Measurements from ENCODE around the gene XYLT1.

DNA sequence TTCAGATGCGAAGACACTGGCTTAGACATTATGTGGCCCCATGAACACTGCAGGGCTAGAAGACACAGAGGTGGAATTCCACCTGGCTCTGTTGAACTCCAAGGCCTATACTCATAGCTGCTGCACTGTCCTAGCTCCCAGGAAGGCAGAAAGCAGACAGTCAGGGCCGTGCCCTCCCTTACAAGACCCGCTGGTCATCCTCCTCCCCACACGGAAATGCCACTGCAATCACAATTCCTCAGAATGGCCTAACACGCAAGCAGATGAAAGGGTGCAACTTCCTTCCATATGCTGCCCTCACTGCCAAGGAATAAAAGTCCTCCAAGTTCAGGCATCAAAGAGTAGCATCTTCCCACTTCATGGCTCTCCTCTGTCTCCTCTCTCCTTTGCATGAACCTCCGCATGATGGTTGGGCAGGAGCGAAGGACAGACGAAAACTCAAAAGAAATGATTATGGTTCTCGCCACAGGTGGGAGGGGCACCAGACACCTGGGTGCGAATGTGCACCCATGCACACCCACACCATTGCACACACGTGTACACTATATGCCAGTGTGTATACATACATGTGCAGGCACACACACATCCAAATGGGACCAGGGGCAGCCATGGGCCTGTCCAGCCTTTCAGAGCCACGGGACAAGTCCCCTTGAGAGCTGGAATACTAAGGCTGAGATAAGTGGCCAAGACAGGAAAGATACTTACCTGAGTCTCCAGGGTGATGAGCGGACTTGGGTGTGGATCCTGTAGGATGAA, 113.3 kb downstream of the XYLT1 start:
- TF ChIP-seq, protein P1, sequence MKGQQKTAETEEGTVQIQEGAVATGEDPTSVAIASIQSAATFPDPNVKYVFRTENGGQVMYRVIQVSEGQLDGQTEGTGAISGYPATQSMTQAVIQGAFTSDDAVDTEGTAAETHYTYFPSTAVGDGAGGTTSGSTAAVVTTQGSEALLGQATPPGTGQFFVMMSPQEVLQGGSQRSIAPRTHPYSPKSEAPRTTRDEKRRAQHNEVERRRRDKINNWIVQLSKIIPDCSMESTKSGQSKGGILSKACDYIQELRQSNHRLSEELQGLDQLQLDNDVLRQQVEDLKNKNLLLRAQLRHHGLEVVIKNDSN (IDR thresholded peaks at IDR 0.05), result no peak
- TF ChIP-seq EP300 (IDR thresholded peaks at IDR 0.05; ENCODE audit: borderline replicate concordance) (no peak), TEAD4 (IDR thresholded peaks at IDR 0.05) (no peak), NFIC (IDR thresholded peaks at IDR 0.05) (no peak)
- TF ChIP-seq, protein P2, sequence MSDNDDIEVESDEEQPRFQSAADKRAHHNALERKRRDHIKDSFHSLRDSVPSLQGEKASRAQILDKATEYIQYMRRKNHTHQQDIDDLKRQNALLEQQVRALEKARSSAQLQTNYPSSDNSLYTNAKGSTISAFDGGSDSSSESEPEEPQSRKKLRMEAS (IDR thresholded peaks at IDR 0.05), result no peak
- TF ChIP-seq, protein P3, sequence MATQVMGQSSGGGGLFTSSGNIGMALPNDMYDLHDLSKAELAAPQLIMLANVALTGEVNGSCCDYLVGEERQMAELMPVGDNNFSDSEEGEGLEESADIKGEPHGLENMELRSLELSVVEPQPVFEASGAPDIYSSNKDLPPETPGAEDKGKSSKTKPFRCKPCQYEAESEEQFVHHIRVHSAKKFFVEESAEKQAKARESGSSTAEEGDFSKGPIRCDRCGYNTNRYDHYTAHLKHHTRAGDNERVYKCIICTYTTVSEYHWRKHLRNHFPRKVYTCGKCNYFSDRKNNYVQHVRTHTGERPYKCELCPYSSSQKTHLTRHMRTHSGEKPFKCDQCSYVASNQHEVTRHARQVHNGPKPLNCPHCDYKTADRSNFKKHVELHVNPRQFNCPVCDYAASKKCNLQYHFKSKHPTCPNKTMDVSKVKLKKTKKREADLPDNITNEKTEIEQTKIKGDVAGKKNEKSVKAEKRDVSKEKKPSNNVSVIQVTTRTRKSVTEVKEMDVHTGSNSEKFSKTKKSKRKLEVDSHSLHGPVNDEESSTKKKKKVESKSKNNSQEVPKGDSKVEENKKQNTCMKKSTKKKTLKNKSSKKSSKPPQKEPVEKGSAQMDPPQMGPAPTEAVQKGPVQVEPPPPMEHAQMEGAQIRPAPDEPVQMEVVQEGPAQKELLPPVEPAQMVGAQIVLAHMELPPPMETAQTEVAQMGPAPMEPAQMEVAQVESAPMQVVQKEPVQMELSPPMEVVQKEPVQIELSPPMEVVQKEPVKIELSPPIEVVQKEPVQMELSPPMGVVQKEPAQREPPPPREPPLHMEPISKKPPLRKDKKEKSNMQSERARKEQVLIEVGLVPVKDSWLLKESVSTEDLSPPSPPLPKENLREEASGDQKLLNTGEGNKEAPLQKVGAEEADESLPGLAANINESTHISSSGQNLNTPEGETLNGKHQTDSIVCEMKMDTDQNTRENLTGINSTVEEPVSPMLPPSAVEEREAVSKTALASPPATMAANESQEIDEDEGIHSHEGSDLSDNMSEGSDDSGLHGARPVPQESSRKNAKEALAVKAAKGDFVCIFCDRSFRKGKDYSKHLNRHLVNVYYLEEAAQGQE (IDR thresholded peaks at IDR 0.05; ENCODE audit: low read depth), result no peak

All from Ishikawa (cell line).